ENCODE data around the gene HS6ST2.

HS6ST2 gene

GRCh38 chrX:132940727-132941327, 17.6 kb downstream of the HS6ST2 start:
- no peak for DNase-seq (ENCODE audit: low read depth)
- H3K4me3 ChIP-seq (ENCODE audit: low read depth, low read length): no peak overlapping the region
- TF ChIP-seq CTCF (IDR thresholded peaks at IDR 0.05; ENCODE audit: insufficient read depth, low read depth, low read length, missing control alignments): no peak

- no peak overlapping the region for H3K4me3 ChIP-seq (ENCODE audit: low read depth, low read length)
- TF ChIP-seq CTCF (IDR thresholded peaks at IDR 0.05; ENCODE audit: insufficient read depth, low read depth, low read length, missing control alignments): no peak
- DNase-seq (ENCODE audit: low read depth): no peak
These were observed 25.3 kb downstream of the HS6ST2 start for GRCh38 chrX:132933170-132933569.

- no peak for TF ChIP-seq CTCF (IDR thresholded peaks at IDR 0.05; ENCODE audit: insufficient read depth, low read depth, low read length, missing control alignments)
- DNase-seq (ENCODE audit: low read depth): no peak
- no peak overlapping the region for H3K4me3 ChIP-seq (ENCODE audit: low read depth, low read length)
These were observed 34.0 kb downstream of the HS6ST2 start for GRCh38 chrX:132924426-132924825.

GRCh38 chrX:132918523-132918922, 39.9 kb downstream of the HS6ST2 start:
- no peak overlapping the region for H3K4me3 ChIP-seq (ENCODE audit: low read depth, low read length)
- DNase-seq (ENCODE audit: low read depth): no peak
- TF ChIP-seq CTCF (IDR thresholded peaks at IDR 0.05; ENCODE audit: insufficient read depth, low read depth, low read length, missing control alignments): no peak

- TF ChIP-seq CTCF (IDR thresholded peaks at IDR 0.05; ENCODE audit: insufficient read depth, low read depth, low read length, missing control alignments): no peak
- no peak for DNase-seq (ENCODE audit: low read depth)
- H3K4me3 ChIP-seq (ENCODE audit: low read depth, low read length): no peak overlapping the region
These were observed 42.1 kb downstream of the HS6ST2 start for GRCh38 chrX:132916349-132916748.

GRCh38 chrX:132909643-132910042, 48.8 kb downstream of the HS6ST2 start:
- TF ChIP-seq CTCF (IDR thresholded peaks at IDR 0.05; ENCODE audit: insufficient read depth, low read depth, low read length, missing control alignments): no peak
- no peak overlapping the region for H3K4me3 ChIP-seq (ENCODE audit: low read depth, low read length)
- no peak for DNase-seq (ENCODE audit: low read depth)

GRCh38 chrX:132908891-132909290, 49.5 kb downstream of the HS6ST2 start:
- no peak for DNase-seq (ENCODE audit: low read depth)
- H3K4me3 ChIP-seq (ENCODE audit: low read depth, low read length): no peak overlapping the region
- no peak for TF ChIP-seq CTCF (IDR thresholded peaks at IDR 0.05; ENCODE audit: insufficient read depth, low read depth, low read length, missing control alignments)

Measured in GM12865 (cell line).